OCI-LY7 (cell line): ENCODE measurements around the gene SLC1A3.

ENCODE experiments used
- EZH2phosphoT487 ChIP-seq: fragments of 200-600 bp; sonication (generic); IDR thresholded peaks from 2 replicates; pipeline ENCODE4 v1.6.1; 2018; ENCODE audit warnings: low read depth, borderline replicate concordance, mild to moderate bottlenecking, mixed run types, antibody characterized with exemption, low read length, moderate library complexity, mixed read lengths
- TF ChIP-seq, protein P1 (sequence below): fragments of 200-600 bp; sonication (generic); conservative IDR thresholded peaks from 2 replicates; pipeline ENCODE4 v1.5.1; 2014; ENCODE audit warnings: mild to moderate bottlenecking, antibody characterized with exemption, low read length, moderate library complexity, mixed read lengths

DNA sequence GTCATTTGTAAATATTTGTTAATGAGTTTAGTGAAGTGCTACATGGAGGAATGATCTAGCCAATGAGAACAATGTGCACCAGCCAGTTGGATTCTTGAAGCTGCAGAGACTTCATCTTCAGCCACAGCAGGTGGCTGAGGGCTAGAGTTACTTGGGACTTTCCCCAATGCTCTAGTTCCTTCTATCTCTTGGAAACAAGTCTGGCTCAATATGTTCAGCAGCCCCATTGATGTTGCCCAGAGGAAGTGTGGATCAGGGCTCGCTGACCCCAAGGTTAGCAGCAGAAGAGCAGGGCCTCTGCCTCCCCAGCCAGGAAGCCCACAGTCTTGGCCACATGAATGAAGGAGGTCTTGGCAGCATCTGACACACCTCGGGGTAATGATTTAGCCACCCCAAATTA lies 117.5 kb downstream of the SLC1A3 start:
- TF ChIP-seq, protein P1, sequence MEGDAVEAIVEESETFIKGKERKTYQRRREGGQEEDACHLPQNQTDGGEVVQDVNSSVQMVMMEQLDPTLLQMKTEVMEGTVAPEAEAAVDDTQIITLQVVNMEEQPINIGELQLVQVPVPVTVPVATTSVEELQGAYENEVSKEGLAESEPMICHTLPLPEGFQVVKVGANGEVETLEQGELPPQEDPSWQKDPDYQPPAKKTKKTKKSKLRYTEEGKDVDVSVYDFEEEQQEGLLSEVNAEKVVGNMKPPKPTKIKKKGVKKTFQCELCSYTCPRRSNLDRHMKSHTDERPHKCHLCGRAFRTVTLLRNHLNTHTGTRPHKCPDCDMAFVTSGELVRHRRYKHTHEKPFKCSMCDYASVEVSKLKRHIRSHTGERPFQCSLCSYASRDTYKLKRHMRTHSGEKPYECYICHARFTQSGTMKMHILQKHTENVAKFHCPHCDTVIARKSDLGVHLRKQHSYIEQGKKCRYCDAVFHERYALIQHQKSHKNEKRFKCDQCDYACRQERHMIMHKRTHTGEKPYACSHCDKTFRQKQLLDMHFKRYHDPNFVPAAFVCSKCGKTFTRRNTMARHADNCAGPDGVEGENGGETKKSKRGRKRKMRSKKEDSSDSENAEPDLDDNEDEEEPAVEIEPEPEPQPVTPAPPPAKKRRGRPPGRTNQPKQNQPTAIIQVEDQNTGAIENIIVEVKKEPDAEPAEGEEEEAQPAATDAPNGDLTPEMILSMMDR, result no peak
- no peak for TF ChIP-seq EZH2phosphoT487
